Stimulated activated CD4-positive, alpha-beta T cell treated with anti-CD3 and anti-CD28 coated beads, Interleukin-15, amount 100 ng/mL, for 24 hours (primary cell): Measurements from ENCODE around the gene TMEM51.

ENCODE experiments used
- DNase-seq: peaks from one replicate; pipeline ENCODE4 v3.0.0-alpha.2; 2020

The TMEM51 gene

GRCh38 chr1:15153184-15153841 lies at the start of gene TMEM51:
TSS of gene TMEM51 (plus strand) at chr1:15153747. CDS start at chr1:15215088, 61,341 bp downstream.
- peak; percentile 37 for DNase-seq

GRCh38 chr1:15103906-15104305 lies 49.6 kb upstream of the TMEM51 start:
- no peak for DNase-seq

- DNase-seq: no peak
Measured at GRCh38 chr1:15104768-15105167, 48.8 kb upstream of the TMEM51 start.

- no peak for DNase-seq
Measured at GRCh38 chr1:15106608-15107007, 46.9 kb upstream of the TMEM51 start.

GRCh38 chr1:15107058-15107687 lies 46.4 kb upstream of the TMEM51 start:
- no peak for DNase-seq

GRCh38 chr1:15107911-15108310 lies 45.6 kb upstream of the TMEM51 start:
- no peak for DNase-seq

GRCh38 chr1:15110128-15110866 lies 43.2 kb upstream of the TMEM51 start:
- DNase-seq: no peak

GRCh38 chr1:15110867-15111230 lies 42.7 kb upstream of the TMEM51 start:
- no peak for DNase-seq

GRCh38 chr1:15113146-15113545 lies 40.4 kb upstream of the TMEM51 start:
- no peak for DNase-seq

GRCh38 chr1:15114884-15115283 lies 38.7 kb upstream of the TMEM51 start:
- DNase-seq: no peak

GRCh38 chr1:15115542-15116330 lies 37.8 kb upstream of the TMEM51 start:
- no peak for DNase-seq

GRCh38 chr1:15116966-15117365 lies 36.6 kb upstream of the TMEM51 start:
- DNase-seq: no peak

- DNase-seq: no peak
Measured at GRCh38 chr1:15117671-15118325, 35.7 kb upstream of the TMEM51 start.

GRCh38 chr1:15118579-15118978 lies 35.0 kb upstream of the TMEM51 start:
- no peak for DNase-seq

- DNase-seq: no peak
Measured at GRCh38 chr1:15120251-15120945, 33.1 kb upstream of the TMEM51 start.

GRCh38 chr1:15122331-15122730 lies 31.2 kb upstream of the TMEM51 start:
- no peak for DNase-seq

GRCh38 chr1:15123270-15123669 lies 30.3 kb upstream of the TMEM51 start:
- no peak for DNase-seq

- DNase-seq: no peak
Measured at GRCh38 chr1:15123925-15124324, 29.6 kb upstream of the TMEM51 start.

GRCh38 chr1:15124362-15125100 lies 29.0 kb upstream of the TMEM51 start:
- no peak for DNase-seq

GRCh38 chr1:15125101-15125745 lies 28.3 kb upstream of the TMEM51 start:
- DNase-seq: no peak

GRCh38 chr1:15128077-15128476 lies 25.5 kb upstream of the TMEM51 start:
- DNase-seq: no peak
